ENCODE measurements around the gene CNGA2. TPM values are rescaled to one million over a fixed set of nuclear protein-coding genes. Genes with fewer than 3 reads are reported as not detected.

CNGA2 gene
- total RNA-seq, 2 donors from 2014 or later: not detected

DNA sequence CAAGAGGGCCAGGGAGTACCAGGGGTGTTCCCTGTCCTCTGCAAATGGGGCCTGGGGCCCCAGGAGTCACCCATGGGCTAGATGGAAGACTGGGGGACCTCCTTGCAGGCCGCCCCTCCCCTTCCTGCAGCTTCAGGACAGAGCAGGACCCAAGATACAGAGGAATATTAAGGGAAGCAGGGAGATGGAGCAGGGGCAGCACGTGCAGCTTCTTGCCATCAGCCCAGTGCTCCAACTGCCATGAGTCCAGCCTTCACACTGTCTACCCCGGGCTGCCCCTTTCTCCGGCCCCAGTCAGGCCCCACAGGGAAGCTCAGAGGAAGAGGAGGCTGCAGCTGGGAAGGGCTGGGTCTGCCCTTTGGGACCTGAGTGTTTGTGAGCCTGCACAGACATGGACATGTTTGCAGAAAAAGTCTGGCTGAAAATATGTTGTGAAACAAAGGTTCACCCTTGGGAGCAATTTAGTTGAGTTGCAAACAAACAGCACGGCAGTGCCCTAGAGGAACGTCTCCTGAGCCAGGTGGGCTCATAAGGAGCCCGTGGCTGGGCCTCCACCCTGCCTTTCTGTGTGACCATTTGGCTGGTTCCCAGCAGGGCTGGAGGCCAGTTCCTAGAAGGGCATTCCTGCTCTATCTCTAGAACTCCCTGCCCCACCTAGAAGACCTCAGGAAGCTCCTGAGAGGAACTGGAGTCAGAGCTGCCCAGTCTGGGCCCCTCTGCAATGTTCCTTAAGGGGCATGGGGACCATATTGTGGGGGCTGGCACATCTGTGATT is 9.8 kb upstream of the CNGA2 start:
- no peaks in the 10 kb centered on the region for H3K9me3 Mint-ChIP-seq
- no peak overlapping the region for H3K4me3 Mint-ChIP-seq
- no peaks in the 10 kb centered on the region for H3K36me3 Mint-ChIP-seq (ENCODE audit: low read depth)
- H3K4me1 Mint-ChIP-seq: no peaks in the 10 kb centered on the region
- H3K27ac Mint-ChIP-seq: no peak overlapping the region
- no peak for ATAC-seq (replicated peaks)
- H3K27me3 Mint-ChIP-seq: no peaks in the 10 kb centered on the region

DNA sequence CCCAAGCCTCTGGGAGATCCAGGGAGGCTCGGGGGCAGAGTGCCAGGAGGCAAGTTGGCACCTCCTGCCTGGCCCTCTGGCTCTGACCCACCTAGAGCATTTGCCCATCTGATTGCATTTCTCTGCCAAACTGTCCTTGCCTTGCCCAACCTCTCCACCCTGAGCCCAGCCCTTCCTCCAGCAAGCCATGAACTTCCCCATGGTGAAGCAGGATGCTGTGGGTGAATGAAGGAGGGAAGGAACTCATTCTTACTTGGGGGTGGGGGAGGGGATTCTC is 9.3 kb upstream of the CNGA2 start:
- no peak for ATAC-seq (replicated peaks)
- Mint-ChIP-seq H3K27me3 (no peaks in the 10 kb centered on the region), H3K9me3 (no peaks in the 10 kb centered on the region), H3K27ac (no peak overlapping the region), H3K36me3 (ENCODE audit: low read depth) (no peaks in the 10 kb centered on the region), H3K4me1 (no peaks in the 10 kb centered on the region), H3K4me3 (no peak overlapping the region)

DNA sequence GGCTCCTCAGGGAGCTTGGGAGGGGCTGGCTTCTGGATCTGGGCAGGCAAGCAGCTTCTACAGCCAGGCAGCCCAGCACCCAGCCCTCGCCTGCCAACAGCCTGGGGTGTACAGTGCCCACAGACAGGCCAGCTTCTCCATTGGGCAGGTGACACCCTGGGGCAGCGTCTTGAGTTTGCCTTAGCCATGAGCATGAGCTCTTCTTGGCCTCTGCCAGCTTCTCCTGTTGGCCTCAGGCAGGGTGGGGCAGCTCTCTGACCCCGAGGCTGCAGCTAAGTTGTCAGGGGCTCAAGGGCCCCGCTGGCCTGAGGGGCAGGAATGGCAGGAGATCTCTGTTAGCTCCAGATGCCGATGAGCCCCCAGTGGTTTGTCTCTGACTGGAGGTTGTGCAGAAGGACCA is 7.8 kb upstream of the CNGA2 start:
- H3K4me3 Mint-ChIP-seq: no peak overlapping the region
- H3K9me3 Mint-ChIP-seq: no peaks in the 10 kb centered on the region
- ATAC-seq (replicated peaks): no peak
- H3K27me3 Mint-ChIP-seq: no peaks in the 10 kb centered on the region
- no peaks in the 10 kb centered on the region for H3K4me1 Mint-ChIP-seq
- no peak overlapping the region for H3K27ac Mint-ChIP-seq
- no peaks in the 10 kb centered on the region for H3K36me3 Mint-ChIP-seq (ENCODE audit: low read depth)

DNA sequence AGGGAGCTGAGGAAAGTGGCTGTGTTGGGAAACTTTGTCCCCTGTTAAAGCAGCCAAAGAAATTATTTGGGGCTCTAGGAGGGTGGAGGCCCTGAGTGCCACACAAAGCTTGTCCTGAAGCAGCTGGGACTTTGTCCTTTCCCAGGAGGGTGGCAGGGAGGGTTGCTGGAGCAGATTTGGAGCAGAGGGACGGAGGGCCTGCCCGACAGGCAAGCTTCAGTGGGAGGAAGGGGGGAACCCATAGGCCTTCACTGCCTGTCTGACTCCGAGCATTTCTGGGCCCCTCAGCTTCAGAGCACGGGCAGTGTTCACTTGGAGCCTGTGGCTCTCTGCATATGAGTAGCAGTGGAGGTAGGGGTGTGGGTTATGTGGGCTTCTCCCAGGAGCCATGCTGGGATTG is 7.2 kb upstream of the CNGA2 start:
- no peaks in the 10 kb centered on the region for H3K4me1 Mint-ChIP-seq
- no peaks in the 10 kb centered on the region for H3K36me3 Mint-ChIP-seq (ENCODE audit: low read depth)
- H3K27me3 Mint-ChIP-seq: peaks cover 5% of the 10 kb centered on the region
- H3K27ac Mint-ChIP-seq: no peak overlapping the region
- H3K4me3 Mint-ChIP-seq: no peak overlapping the region
- H3K9me3 Mint-ChIP-seq: no peaks in the 10 kb centered on the region
- no peak for ATAC-seq (replicated peaks)

DNA sequence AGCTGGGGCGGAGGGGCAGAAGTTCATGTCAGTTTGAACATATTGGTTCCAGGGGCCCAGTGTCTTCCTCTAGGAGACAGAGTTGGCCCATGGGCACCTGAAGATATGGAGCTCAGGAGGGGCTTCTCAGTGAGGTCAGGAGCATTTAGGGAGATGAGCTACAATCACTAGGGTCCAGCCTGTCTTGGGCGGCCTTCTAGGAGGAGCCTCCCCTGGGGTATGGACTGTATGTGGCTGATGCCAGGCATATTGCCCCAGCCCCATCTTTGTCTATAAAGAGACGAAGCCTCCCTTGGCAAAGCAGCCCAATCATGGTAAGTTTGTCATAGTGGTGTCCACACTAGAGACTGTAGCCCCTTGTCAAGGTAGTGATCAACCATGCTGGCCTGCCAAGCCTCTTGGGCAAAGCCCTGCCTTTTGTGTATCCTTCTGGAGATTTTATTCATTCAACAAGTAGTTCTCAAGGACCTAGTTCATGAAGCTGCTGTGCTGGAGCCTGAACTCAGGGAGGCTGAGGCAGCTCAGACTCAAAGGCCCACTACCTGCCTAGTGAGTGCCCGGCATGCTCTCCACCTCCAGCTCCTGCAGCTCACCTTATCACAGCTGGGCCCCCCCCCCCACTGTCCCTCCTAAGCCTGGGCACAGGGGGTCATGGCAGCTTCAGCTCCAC is 5.4 kb upstream of the CNGA2 start:
- Mint-ChIP-seq H3K27ac (no peak overlapping the region), H3K9me3 (no peaks in the 10 kb centered on the region), H3K36me3 (ENCODE audit: low read depth) (no peaks in the 10 kb centered on the region), H3K4me1 (no peaks in the 10 kb centered on the region), H3K4me3 (no peak overlapping the region), H3K27me3 (peaks cover 10% of the 10 kb centered on the region)
- no peak for ATAC-seq (replicated peaks)

DNA sequence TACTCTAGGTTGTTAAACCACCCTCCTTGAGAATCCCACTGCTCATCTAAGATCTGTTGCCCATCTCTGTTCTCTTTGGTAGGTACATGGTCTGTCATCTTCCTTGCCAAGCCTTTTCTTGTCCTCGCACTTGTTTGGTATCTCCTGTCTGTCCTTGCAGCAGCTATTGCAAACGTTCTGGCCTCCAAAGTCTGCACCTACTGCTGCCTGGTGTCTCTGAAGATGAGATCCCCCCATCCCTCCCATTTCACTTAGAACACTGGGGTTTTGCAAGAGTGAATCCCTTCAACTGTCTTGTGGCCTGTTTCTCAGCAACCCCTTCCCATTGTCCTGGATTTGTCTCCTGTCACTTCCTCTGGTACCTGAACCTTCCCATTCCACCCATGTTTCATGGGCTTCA is 673 bp downstream of the CNGA2 start:
- Mint-ChIP-seq H3K9me3 (no peaks in the 10 kb centered on the region), H3K4me1 (no peaks in the 10 kb centered on the region), H3K27ac (no peak overlapping the region), H3K27me3 (peaks cover 19% of the 10 kb centered on the region), H3K4me3 (no peak overlapping the region), H3K36me3 (ENCODE audit: low read depth) (no peaks in the 10 kb centered on the region)
- no peak for ATAC-seq (replicated peaks)

DNA sequence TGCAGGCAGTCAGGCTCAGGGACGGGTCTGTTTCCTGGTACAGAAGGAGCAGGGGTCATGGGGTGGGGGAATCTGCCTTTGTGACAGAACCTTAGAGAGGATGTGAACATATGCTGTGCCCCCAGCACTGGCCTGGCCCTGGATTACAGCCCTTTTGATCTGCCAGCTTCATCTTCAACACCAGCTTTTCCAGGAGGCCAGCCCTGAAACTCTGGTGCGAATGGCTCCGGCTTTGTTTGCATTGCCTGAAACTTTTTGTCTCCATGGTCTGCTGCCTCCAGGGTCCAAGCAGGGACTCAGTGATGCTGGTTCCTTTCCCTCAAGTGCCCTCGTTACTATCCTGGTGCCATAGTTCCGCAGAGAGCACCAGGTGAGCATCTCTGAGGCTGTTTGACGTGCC is 2.1 kb downstream of the CNGA2 start:
- no peaks in the 10 kb centered on the region for H3K9me3 Mint-ChIP-seq
- peaks cover 19% of the 10 kb centered on the region for H3K27me3 Mint-ChIP-seq
- H3K27ac Mint-ChIP-seq: no peak overlapping the region
- no peaks in the 10 kb centered on the region for H3K4me1 Mint-ChIP-seq
- ATAC-seq (replicated peaks): no peak
- no peak overlapping the region for H3K4me3 Mint-ChIP-seq
- H3K36me3 Mint-ChIP-seq (ENCODE audit: low read depth): no peaks in the 10 kb centered on the region

DNA sequence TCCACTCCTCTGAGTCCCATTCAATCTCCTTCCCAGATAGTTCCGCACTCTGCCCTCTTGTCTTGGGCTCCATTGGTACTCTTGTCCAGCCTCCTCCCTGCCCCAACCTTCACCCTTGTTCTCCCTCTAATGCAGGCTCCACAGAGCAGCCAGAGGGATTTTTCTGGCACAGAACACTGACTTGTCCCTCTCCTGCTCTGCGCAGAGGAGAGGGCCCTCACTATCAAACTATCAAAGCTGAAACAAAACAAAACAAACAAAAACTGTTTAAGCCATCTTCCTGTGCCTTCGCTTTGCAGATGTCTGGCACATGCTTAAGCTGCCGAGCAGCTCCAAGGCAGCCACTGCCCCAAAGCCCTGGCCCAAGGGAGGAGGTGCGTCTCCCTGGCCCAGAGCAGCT is 2.9 kb downstream of the CNGA2 start:
- Mint-ChIP-seq H3K4me1 (no peaks in the 10 kb centered on the region), H3K27me3 (peaks cover 14% of the 10 kb centered on the region), H3K4me3 (no peak overlapping the region), H3K36me3 (ENCODE audit: low read depth) (no peaks in the 10 kb centered on the region), H3K9me3 (no peaks in the 10 kb centered on the region), H3K27ac (no peak overlapping the region)
- no peak for ATAC-seq (replicated peaks)

DNA sequence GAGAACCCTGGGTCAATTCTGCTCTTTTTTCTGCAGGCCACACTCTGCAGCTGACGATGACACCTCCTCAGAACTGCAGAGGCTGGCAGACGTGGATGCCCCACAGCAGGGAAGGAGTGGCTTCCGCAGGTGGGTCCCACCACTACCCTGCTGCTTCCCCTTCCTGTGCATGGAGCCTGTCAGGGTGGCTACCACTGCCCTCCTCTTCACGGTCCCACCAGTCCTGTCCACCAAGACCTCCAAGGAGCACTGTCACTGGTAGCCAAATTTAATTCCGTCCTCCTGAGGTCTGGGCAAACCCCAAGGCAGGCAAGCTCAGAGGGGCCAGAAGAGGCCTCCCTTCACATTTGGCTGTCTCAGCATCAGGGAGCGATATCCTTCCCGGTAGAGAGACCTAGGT is 4.2 kb downstream of the CNGA2 start:
- Mint-ChIP-seq H3K9me3 (no peaks in the 10 kb centered on the region), H3K27me3 (peaks cover 13% of the 10 kb centered on the region), H3K27ac (no peak overlapping the region), H3K4me1 (no peaks in the 10 kb centered on the region), H3K4me3 (no peak overlapping the region), H3K36me3 (ENCODE audit: low read depth) (no peaks in the 10 kb centered on the region)
- ATAC-seq (replicated peaks): no peak

DNA sequence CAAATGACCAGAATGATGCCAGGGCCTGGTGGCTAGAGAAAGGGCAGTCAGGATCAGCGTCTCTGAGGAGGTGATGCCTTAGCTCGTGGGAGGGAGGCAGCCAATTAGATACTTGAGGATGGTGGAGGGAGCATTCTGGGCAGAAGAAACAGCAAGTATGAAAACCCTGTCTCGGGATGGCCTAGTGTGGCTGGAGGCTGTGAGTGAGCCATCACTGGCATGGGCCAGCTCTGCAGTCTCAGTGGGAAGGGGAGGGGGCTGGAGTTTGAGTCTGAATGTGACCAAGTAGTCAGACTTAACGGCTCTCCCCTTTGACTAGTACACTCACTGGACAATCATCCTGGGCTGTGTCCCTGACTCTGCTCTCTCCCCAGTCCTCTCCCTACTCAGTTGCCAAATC is 7.1 kb downstream of the CNGA2 start:
- H3K36me3 Mint-ChIP-seq (ENCODE audit: low read depth): no peaks in the 10 kb centered on the region
- no peaks in the 10 kb centered on the region for H3K4me1 Mint-ChIP-seq
- H3K9me3 Mint-ChIP-seq: no peaks in the 10 kb centered on the region
- ATAC-seq (replicated peaks): no peak
- H3K27ac Mint-ChIP-seq: no peak overlapping the region
- no peak overlapping the region for H3K4me3 Mint-ChIP-seq
- H3K27me3 Mint-ChIP-seq: no peaks in the 10 kb centered on the region

DNA sequence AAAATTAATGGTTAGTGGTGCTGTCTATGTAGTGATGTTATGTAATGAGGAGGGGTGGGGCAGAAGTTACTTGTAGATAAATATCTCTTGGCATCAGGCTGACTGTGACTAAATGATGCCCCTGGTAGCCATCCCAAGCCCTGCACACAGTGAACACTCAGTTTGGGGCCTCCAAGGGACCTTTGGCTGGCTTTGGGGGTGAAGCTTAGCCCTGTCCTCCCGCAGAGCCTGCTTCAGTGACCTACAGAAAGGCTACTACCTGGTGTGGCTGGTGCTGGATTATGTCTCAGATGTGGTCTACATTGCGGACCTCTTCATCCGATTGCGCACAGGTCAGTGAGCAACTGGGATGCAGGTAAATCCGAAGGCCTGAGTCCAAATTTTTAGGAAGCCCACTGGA is 7.8 kb downstream of the CNGA2 start:
- H3K4me1 Mint-ChIP-seq: no peaks in the 10 kb centered on the region
- H3K36me3 Mint-ChIP-seq (ENCODE audit: low read depth): no peaks in the 10 kb centered on the region
- no peaks in the 10 kb centered on the region for H3K9me3 Mint-ChIP-seq
- no peak overlapping the region for H3K4me3 Mint-ChIP-seq
- H3K27ac Mint-ChIP-seq: no peak overlapping the region
- H3K27me3 Mint-ChIP-seq: no peaks in the 10 kb centered on the region
- ATAC-seq (replicated peaks): no peak

DNA sequence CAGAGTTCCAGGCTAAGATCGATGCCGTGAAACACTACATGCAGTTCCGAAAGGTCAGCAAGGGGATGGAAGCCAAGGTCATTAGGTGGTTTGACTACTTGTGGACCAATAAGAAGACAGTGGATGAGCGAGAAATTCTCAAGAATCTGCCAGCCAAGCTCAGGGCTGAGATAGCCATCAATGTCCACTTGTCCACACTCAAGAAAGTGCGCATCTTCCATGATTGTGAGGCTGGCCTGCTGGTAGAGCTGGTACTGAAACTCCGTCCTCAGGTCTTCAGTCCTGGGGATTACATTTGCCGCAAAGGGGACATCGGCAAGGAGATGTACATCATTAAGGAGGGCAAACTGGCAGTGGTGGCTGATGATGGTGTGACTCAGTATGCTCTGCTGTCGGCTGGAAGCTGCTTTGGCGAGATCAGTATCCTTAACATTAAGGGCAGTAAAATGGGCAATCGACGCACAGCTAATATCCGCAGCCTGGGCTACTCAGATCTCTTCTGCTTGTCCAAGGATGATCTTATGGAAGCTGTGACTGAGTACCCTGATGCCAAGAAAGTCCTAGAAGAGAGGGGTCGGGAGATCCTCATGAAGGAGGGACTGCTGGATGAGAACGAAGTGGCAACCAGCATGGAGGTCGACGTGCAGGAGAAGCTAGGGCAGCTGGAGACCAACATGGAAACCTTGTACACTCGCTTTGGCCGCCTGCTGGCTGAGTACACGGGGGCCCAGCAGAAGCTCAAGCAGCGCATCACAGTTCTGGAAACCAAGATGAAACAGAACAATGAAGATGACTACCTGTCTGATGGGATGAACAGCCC is 9.3 kb downstream of the CNGA2 start:
- H3K36me3 Mint-ChIP-seq (ENCODE audit: low read depth): no peaks in the 10 kb centered on the region
- no peaks in the 10 kb centered on the region for H3K9me3 Mint-ChIP-seq
- no peak overlapping the region for H3K27ac Mint-ChIP-seq
- no peak for ATAC-seq (replicated peaks)
- no peaks in the 10 kb centered on the region for H3K27me3 Mint-ChIP-seq
- H3K4me3 Mint-ChIP-seq: no peak overlapping the region
- no peaks in the 10 kb centered on the region for H3K4me1 Mint-ChIP-seq

DNA sequence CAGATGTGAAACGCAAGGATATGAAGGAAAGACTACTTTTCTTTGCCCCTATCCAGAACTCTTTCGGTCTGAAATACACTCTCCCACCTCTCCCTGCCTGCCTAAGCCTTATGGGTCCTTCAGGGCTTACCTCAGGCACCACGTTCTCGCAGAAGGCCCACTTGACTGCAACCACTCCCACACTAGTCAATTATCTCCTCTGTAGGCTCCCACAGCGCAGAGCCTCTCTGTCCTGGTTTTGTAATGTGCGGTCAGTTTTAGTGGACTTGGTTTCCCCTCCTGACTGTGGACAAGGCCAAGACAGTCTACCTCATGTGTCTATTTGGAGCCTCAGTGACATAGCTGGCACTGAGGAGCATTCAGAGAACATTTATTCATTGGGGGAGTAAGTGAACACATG is 11.1 kb downstream of the CNGA2 start:
- no peak overlapping the region for H3K27ac Mint-ChIP-seq
- H3K4me3 Mint-ChIP-seq: no peak overlapping the region
- no peaks in the 10 kb centered on the region for H3K36me3 Mint-ChIP-seq (ENCODE audit: low read depth)
- ATAC-seq (replicated peaks): no peak
- peaks cover 3% of the 10 kb centered on the region for H3K27me3 Mint-ChIP-seq
- H3K4me1 Mint-ChIP-seq: no peaks in the 10 kb centered on the region
- no peaks in the 10 kb centered on the region for H3K9me3 Mint-ChIP-seq

DNA sequence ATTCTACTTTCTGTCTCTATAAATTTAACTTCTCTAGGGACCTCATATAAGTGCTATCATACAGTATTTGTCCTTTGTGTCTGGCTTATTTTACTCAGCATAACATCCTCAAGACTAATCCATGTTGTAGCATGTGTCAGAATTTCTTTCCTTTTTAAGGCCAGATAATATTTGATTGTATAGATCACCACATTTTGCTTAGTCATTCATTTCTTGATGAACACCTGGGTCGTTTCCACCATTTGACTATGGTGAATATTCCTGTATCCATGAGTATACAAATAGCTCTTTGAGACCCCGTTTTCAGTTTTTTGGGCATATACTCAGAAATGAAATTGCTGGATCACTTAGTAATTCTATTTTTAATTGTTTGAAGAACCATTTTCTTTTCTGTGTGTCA is 12.0 kb downstream of the CNGA2 start:
- ATAC-seq (replicated peaks): no peak
- Mint-ChIP-seq H3K27me3 (peaks cover 11% of the 10 kb centered on the region), H3K9me3 (no peaks in the 10 kb centered on the region), H3K4me3 (no peak overlapping the region), H3K4me1 (no peaks in the 10 kb centered on the region), H3K36me3 (ENCODE audit: low read depth) (no peaks in the 10 kb centered on the region), H3K27ac (no peak overlapping the region)

DNA sequence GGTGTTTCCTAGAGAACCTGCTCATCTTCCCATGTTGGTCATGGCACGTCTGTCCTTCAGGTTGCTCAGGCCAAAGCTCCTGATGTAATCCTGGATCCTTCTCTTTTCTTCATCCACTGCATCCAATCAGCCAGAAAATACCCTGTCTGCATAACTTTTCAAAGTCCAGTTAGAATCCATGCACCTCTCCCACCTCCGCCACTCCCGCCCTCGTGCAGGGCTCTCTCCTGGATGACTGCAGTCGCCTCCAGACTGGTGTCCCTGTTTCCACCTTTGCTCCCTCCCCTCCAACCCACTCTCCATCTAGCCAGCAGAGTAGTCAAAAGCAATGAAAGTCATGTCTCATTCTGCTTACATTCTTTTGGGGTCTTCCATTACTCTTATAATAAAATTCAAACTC is 16.0 kb downstream of the CNGA2 start:
- no peak for ATAC-seq (replicated peaks)
- no peaks in the 10 kb centered on the region for H3K4me1 Mint-ChIP-seq
- H3K36me3 Mint-ChIP-seq (ENCODE audit: low read depth): no peaks in the 10 kb centered on the region
- no peaks in the 10 kb centered on the region for H3K9me3 Mint-ChIP-seq
- H3K27me3 Mint-ChIP-seq: peaks cover 12% of the 10 kb centered on the region
- no peak overlapping the region for H3K27ac Mint-ChIP-seq
- no peak overlapping the region for H3K4me3 Mint-ChIP-seq
